Dedifferentiated amniotic fluid mesenchymal stem cell (primary cell): Measurements from ENCODE around the gene NCAPG2.
"Not testable (repeated sequence)": the region's sequence is repeated elsewhere in the genome, so short reads cannot be mapped to it uniquely, and the experiment has no call there.

Source experiments
- DNase-seq: peaks from one replicate; pipeline ENCODE4 v3.0.0-alpha.2; 2016; ENCODE audit errors: extremely low spot score

NCAPG2 gene

GRCh38 chr7:158666966-158667678 is 37.5 kb downstream of the NCAPG2 start:
- not testable (repeated sequence) for DNase-seq

- DNase-seq: no peak
These were observed 38.2 kb downstream of the NCAPG2 start for GRCh38 chr7:158666401-158666800.

GRCh38 chr7:158664406-158664805 is 40.2 kb downstream of the NCAPG2 start:
- DNase-seq: no peak

- no peak for DNase-seq
These were observed 41.2 kb downstream of the NCAPG2 start for GRCh38 chr7:158663428-158663741.

GRCh38 chr7:158662610-158663427 is 41.8 kb downstream of the NCAPG2 start:
- no peak for DNase-seq

- no peak for DNase-seq
These were observed 46.1 kb downstream of the NCAPG2 start for GRCh38 chr7:158658475-158658874.

GRCh38 chr7:158657189-158657746 is 47.3 kb downstream of the NCAPG2 start:
- no peak for DNase-seq

GRCh38 chr7:158655931-158656441 is 48.6 kb downstream of the NCAPG2 start:
- DNase-seq: no peak

GRCh38 chr7:158655507-158655906 is 49.1 kb downstream of the NCAPG2 start:
- DNase-seq: no peak

GRCh38 chr7:158651968-158652565 is 52.5 kb downstream of the NCAPG2 start:
- DNase-seq: no peak

- peak; percentile 23 for DNase-seq
These were observed 53.8 kb downstream of the NCAPG2 start for GRCh38 chr7:158650821-158651225.

GRCh38 chr7:158649279-158649678 is 55.3 kb downstream of the NCAPG2 start:
- DNase-seq: peak; percentile 94

- DNase-seq: no peak
These were observed 55.8 kb downstream of the NCAPG2 start for GRCh38 chr7:158648787-158649186.

GRCh38 chr7:158648168-158648567 is 56.4 kb downstream of the NCAPG2 start:
- DNase-seq: no peak

GRCh38 chr7:158647475-158647792 is 57.2 kb downstream of the NCAPG2 start:
- DNase-seq: no peak

GRCh38 chr7:158646766-158647474 is 57.7 kb downstream of the NCAPG2 start:
- DNase-seq: no peak

- no peak for DNase-seq
These were observed 58.8 kb downstream of the NCAPG2 start for GRCh38 chr7:158645842-158646241.

GRCh38 chr7:158642149-158642548 is 62.5 kb downstream of the NCAPG2 start:
- no peak for DNase-seq

GRCh38 chr7:158638001-158638400 is 66.6 kb downstream of the NCAPG2 start:
- DNase-seq: no peak

GRCh38 chr7:158633055-158633956 is 71.3 kb downstream of the NCAPG2 start:
- no peak for DNase-seq
